K562 (cell line): ENCODE results near the gene TMEM69. TPM values are rescaled to one million over a fixed set of nuclear protein-coding genes. Genes with fewer than 3 reads are reported as not detected.

ENCODE experiments used
- ATAC-seq: fragments of 200-7000 bp; cut with Tn5 transposase; 3 replicates; pipeline ENCODE4 v1.9.1; 2020; ENCODE audit warnings: moderate library complexity
- BruUV-seq: library from RNA; stranded (reverse); fragments of 400-500 nt; replicated peaks from 2 replicates; lab custom pipeline; 2021; lab: Mats Ljungman, UMichigan
- CTCF ChIA-PET: fragments of 300-600 bp; formaldehyde crosslinking; extraction: SDS; loops from one replicate; lab custom pipeline; 2021; ENCODE audit warnings: low intra/inter-chr PET ratio; lab: Yijun Ruan, JAX
- POLR2A ChIA-PET: fragments of 300-600, 350-650 bp; sonication (Branson Sonifier 250); formaldehyde crosslinking; extraction: SDS; loops from one replicate; lab custom pipeline; 2021; ENCODE audit warnings: antibody characterized with exemption, inconsistent platforms; lab: Yijun Ruan, JAX
- DNase-seq, 4 experiments: peaks; one replicate each; pipeline versions ENCODE4 v3.0.0 to v3.0.0-alpha.2; 2011 to 2018; ENCODE audit warnings: low spot score in 3 of 4, mixed read lengths in 3 of 4; ENCODE audit errors: extremely low read depth in 1 of 4
- FAIRE-seq: peaks from 2 replicates; lab custom pipeline; 2011; peaks lifted over from hg19 to GRCh38; lab: Jason Lieb, UNC
- H2AFZ ChIP-seq: 2 replicates; pipeline ENCODE4 v1.6.0; 2011; ENCODE audit warnings: low read depth, low read length, control low read depth, inconsistent platforms
- H3K27ac ChIP-seq: fragments of 200-600 bp; 3 replicates; pipeline ENCODE4 v1.8.0; 2011; ENCODE audit warnings: low read depth, mild to moderate bottlenecking, control low read depth, inconsistent platforms, low read length, moderate library complexity, mixed read lengths; ENCODE audit errors: extremely low read depth
- H3K27me3 ChIP-seq, 2 experiments: fragments of 300-600 bp in 1 of 2; 2 replicates in 1 of 2; 3 replicates in 1 of 2; pipeline versions ENCODE4 v1.6.0 to v1.8.0; 2011; ENCODE audit warnings: inconsistent platforms in 2 of 2, low read length in 2 of 2, mild to moderate bottlenecking in 1 of 2, mixed read lengths in 1 of 2, moderate library complexity in 1 of 2; ENCODE audit not compliant: control insufficient read depth in 2 of 2, insufficient read depth in 2 of 2
- H3K36me3 ChIP-seq: fragments of 300-600 bp; 3 replicates; pipeline ENCODE4 v1.8.0; 2011; ENCODE audit warnings: mild to moderate bottlenecking, low read length, inconsistent platforms; ENCODE audit not compliant: control insufficient read depth, insufficient read depth
- H3K4me1 ChIP-seq, 2 experiments: fragments of 200-600 bp in 1 of 2; replicated peaks in 1 of 2; 2 replicates in 1 of 2; 3 replicates in 1 of 2; pipeline versions ENCODE4 v1.5.1 to v1.8.0; 2011; ENCODE audit warnings: inconsistent platforms in 2 of 2, low read length in 2 of 2, mild to moderate bottlenecking in 1 of 2, mixed read lengths in 1 of 2, moderate library complexity in 1 of 2; ENCODE audit not compliant: control insufficient read depth in 2 of 2, insufficient read depth in 2 of 2
- H3K4me2 ChIP-seq: 2 replicates; pipeline ENCODE4 v1.6.1; 2011; ENCODE audit warnings: low read length, control low read depth, inconsistent platforms, mixed read lengths; ENCODE audit not compliant: insufficient read depth
- H3K4me3 ChIP-seq: fragments of 200-600 bp; sonication (generic), shearing (Covaris generic); 2 replicates; pipeline ENCODE4 v1.5.1; 2016; ENCODE audit warnings: control low read depth, inconsistent platforms
- H3K79me2 ChIP-seq: fragments of 200-600 bp; 3 replicates; pipeline ENCODE4 v1.8.0; 2011; ENCODE audit warnings: low read length, inconsistent platforms; ENCODE audit not compliant: control insufficient read depth, insufficient read depth
- H3K9ac ChIP-seq, 2 experiments: 2 replicates each; pipeline versions ENCODE4 v1.6.0 to v1.6.1; 2011; ENCODE audit warnings: low read depth in 2 of 2, low read length in 2 of 2, control low read depth in 1 of 2, inconsistent platforms in 1 of 2, mild to moderate bottlenecking in 1 of 2, mixed read lengths in 1 of 2; ENCODE audit not compliant: insufficient read depth in 1 of 2
- H3K9me1 ChIP-seq: one replicate; pipeline ENCODE4 v1.6.0; 2011; ENCODE audit warnings: inconsistent platforms, mild to moderate bottlenecking, low read length, moderate library complexity; ENCODE audit not compliant: control insufficient read depth, insufficient read depth
- H3K9me3 ChIP-seq: replicated peaks from 2 replicates; pipeline ENCODE4 v1.5.1; 2011; ENCODE audit warnings: low read depth, low read length, inconsistent platforms; ENCODE audit not compliant: control insufficient read depth, insufficient read depth
- H4K20me1 ChIP-seq: replicated peaks from 2 replicates; pipeline ENCODE4 v1.6.1; 2011; ENCODE audit warnings: low read length, inconsistent platforms, mixed read lengths; ENCODE audit not compliant: control insufficient read depth, insufficient read depth
- EWSR1 ChIP-seq: fragments of 450-650 bp; IDR thresholded peaks from 2 replicates; pipeline ENCODE4 v1.6.1; 2018; ENCODE audit warnings: borderline replicate concordance, mild to moderate bottlenecking, low read depth, moderate library complexity; ENCODE audit not compliant: partially characterized antibody
- ZBTB2 ChIP-seq: fragments of 450-650 bp; IDR thresholded peaks from 2 replicates; pipeline ENCODE4 v1.6.1; 2016; ENCODE audit warnings: antibody characterized with exemption
- ZNF133 ChIP-seq: fragments of 250-450 bp; sonication (Bioruptor Pico); IDR thresholded peaks from 2 replicates; pipeline ENCODE4 v1.4.0; 2020; ENCODE audit warnings: mild to moderate bottlenecking
- ZNF592 ChIP-seq: fragments of 450-650 bp; IDR thresholded peaks from 2 replicates; pipeline ENCODE4 v1.6.1; 2017; ENCODE audit warnings: antibody characterized with exemption, mild to moderate bottlenecking
- WGBS: fragments of 100-300 bp; shearing (Covaris generic); methylation state at CpG from one replicate; pipeline ENCODE4 v1.1.6; 2016; ENCODE audit warnings: low coverage, mixed read lengths; ENCODE audit not compliant: insufficient coverage; ENCODE audit errors: missing lambda C conversion rate; 5-methylcytosine and 5-hydroxymethylcytosine counted together
- in situ Hi-C: fragments of 300-500 bp; cut with MboI; formaldehyde crosslinking; loops from 4 replicates; pipeline ENCODE4 v1.15.0; 2018; ENCODE audit warnings: inconsistent platforms, mixed read lengths
- intact Hi-C: fragments of 100-400 bp; cut with micrococcal nuclease; formaldehyde crosslinking; loops from 2 replicates; pipeline ENCODE4 v1.14.2; 2022
- polyA plus RNA-seq, 8 experiments: library from polyadenylated mRNA; depleted of rRNA in 4 of 8; stranded (reverse) in 5 of 8; unstranded in 3 of 8; fragments of >200 nt; fragmentation: Nextera tagmentation in 2 of 8; fragmentation: Illumina TruSeq in 1 of 8; extraction: Ambion mirVana in 2 of 8; extraction: Trizol in 1 of 8; gene quantifications; 2 replicates each; pipeline versions ENCODE4 v1.2.1 to v1.2.3, GENCODE V29; 2011 to 2014; ENCODE audit warnings: inconsistent platforms in 1 of 8, missing spikeins in 1 of 8
- total RNA-seq, 7 experiments: library from RNA; depleted of rRNA in 6 of 7; stranded (reverse); fragments of >200 nt in 6 of 7; fragmentation: Illumina TruSeq in 2 of 7; extraction: Trizol in 2 of 7; gene quantifications; 2 replicates each; pipeline versions ENCODE4 v1.2.1 to v1.2.3, GENCODE V29; 2011 to 2021; ENCODE audit warnings: low replicate concordance in 1 of 7

The TMEM69 gene
- total and polyA plus RNA-seq, 9 of the 15 experiments (the other 6 are each of a cell fraction or from before 2014, with no cell fraction given): 47.3 to 248 (median 103) TPM

- peaks cover 34% of the 10 kb centered on the region for H3K79me2 ChIP-seq
- ChIA-PET CTCF (no interaction called here), POLR2A (interaction anchor here (1.0 to 5.2 kb wide), 3 partner anchors 9 to 28 kb away, joined by 3 to 35 read pairs (median 5); partner anchors contain the start of gene GPBP1L1)
- H3K4me3 ChIP-seq: no peak overlapping the region
- no peak for FAIRE-seq
- H2AFZ ChIP-seq: no peak overlapping the region
- no TSS peak for BruUV-seq
- 90% methylated on average over 2 of the region's 2 CpGs for WGBS
- no peaks in the 10 kb centered on the region for H3K9me1 ChIP-seq
- no peaks in the 10 kb centered on the region for H3K9me3 ChIP-seq
- H3K4me2 ChIP-seq: no peak overlapping the region
- no peak overlapping the region for H3K9ac ChIP-seq
- H3K27me3 ChIP-seq: no peaks in the 10 kb centered on the region
- H3K27ac ChIP-seq: no peak overlapping the region
- no peaks in the 10 kb centered on the region for H3K4me1 ChIP-seq
- TF ChIP-seq ZNF133 (CRISPR knock-in tag): no peak
- no peak for TF ChIP-seq ZNF592
- no peak for TF ChIP-seq EWSR1
- no peak for TF ChIP-seq ZBTB2
- peaks cover 91% of the 10 kb centered on the region for H3K36me3 ChIP-seq
- intact Hi-C loops: no loop called here
- ATAC-seq: no peak
- 0 out of 2 replicates have a peak, but pooled peaks cover 5% of the 10 kb centered on the region for H4K20me1 ChIP-seq
- in situ Hi-C loops: no loop called here
- DNase-seq: no peak
Observed at GRCh38 chr1:45658171-45658570, 29.8 kb upstream of the TMEM69 start.
